ENCODE results near the gene AP3S2.

Gene AP3S2

GRCh38 chr15:89910891-89911626 lies 17.3 kb upstream of the AP3S2 start:
- no peak overlapping the region for H3K9ac ChIP-seq (ENCODE audit: low read depth, low read length)
- no peaks in the 10 kb centered on the region for H3K36me3 ChIP-seq (ENCODE audit: insufficient read depth, low read length)
- H3K4me2 ChIP-seq (ENCODE audit: insufficient read depth, low read length) = no peak overlapping the region
- H2AFZ ChIP-seq (ENCODE audit: low read depth, low read length) = no peak overlapping the region
- no peaks in the 10 kb centered on the region for H3K27me3 ChIP-seq (ENCODE audit: insufficient read depth, low read length, poor library complexity)
- no peaks in the 10 kb centered on the region for H3K4me1 ChIP-seq (ENCODE audit: insufficient read depth, low read length)
- no peak for DNase-seq
- no peak for TF ChIP-seq EZH2 (IDR thresholded peaks at IDR 0.05; ENCODE audit: borderline replicate concordance, low read depth, low read length, severe bottlenecking)
- TF ChIP-seq CTCF (IDR thresholded peaks at IDR 0.05; ENCODE audit: borderline replicate concordance, extremely low read depth, low read length, poor library complexity, severe bottlenecking) = no peak
- no peak overlapping the region for H3K4me3 ChIP-seq (ENCODE audit: low read depth in 1 of 2, low read length in 2 of 2)
- H3K9me3 ChIP-seq (ENCODE audit: insufficient read depth, low read length, severe bottlenecking) = no peaks in the 10 kb centered on the region
- no peak for ATAC-seq (ENCODE audit: insufficient read depth, low read depth)
- H4K20me1 ChIP-seq (ENCODE audit: insufficient read depth, low read length) = no peaks in the 10 kb centered on the region
- H3K27ac ChIP-seq (ENCODE audit: low read length) = no peak overlapping the region
- H3K79me2 ChIP-seq (ENCODE audit: insufficient read depth, low read length) = no peaks in the 10 kb centered on the region

- H3K27me3 ChIP-seq (ENCODE audit: insufficient read depth, low read length, poor library complexity) = no peaks in the 10 kb centered on the region
- ATAC-seq (ENCODE audit: insufficient read depth, low read depth) = no peak
- no peaks in the 10 kb centered on the region for H3K4me1 ChIP-seq (ENCODE audit: insufficient read depth, low read length)
- no peak overlapping the region for H3K27ac ChIP-seq (ENCODE audit: low read length)
- no peak overlapping the region for H3K4me3 ChIP-seq (ENCODE audit: low read depth in 1 of 2, low read length in 2 of 2)
- no peak overlapping the region for H3K4me2 ChIP-seq (ENCODE audit: insufficient read depth, low read length)
- no peaks in the 10 kb centered on the region for H3K36me3 ChIP-seq (ENCODE audit: insufficient read depth, low read length)
- DNase-seq = no peak
- no peaks in the 10 kb centered on the region for H4K20me1 ChIP-seq (ENCODE audit: insufficient read depth, low read length)
- no peaks in the 10 kb centered on the region for H3K79me2 ChIP-seq (ENCODE audit: insufficient read depth, low read length)
- no peak overlapping the region for H2AFZ ChIP-seq (ENCODE audit: low read depth, low read length)
- TF ChIP-seq CTCF (IDR thresholded peaks at IDR 0.05; ENCODE audit: borderline replicate concordance, extremely low read depth, low read length, poor library complexity, severe bottlenecking) = no peak
- no peak for TF ChIP-seq EZH2 (IDR thresholded peaks at IDR 0.05; ENCODE audit: borderline replicate concordance, low read depth, low read length, severe bottlenecking)
- H3K9ac ChIP-seq (ENCODE audit: low read depth, low read length) = no peak overlapping the region
- no peaks in the 10 kb centered on the region for H3K9me3 ChIP-seq (ENCODE audit: insufficient read depth, low read length, severe bottlenecking)
These were observed 15.8 kb upstream of the AP3S2 start for GRCh38 chr15:89909611-89910010.

GRCh38 chr15:89908226-89908625 lies 14.4 kb upstream of the AP3S2 start:
- H3K79me2 ChIP-seq (ENCODE audit: insufficient read depth, low read length) = no peaks in the 10 kb centered on the region
- no peak overlapping the region for H3K9ac ChIP-seq (ENCODE audit: low read depth, low read length)
- DNase-seq (no peak), ATAC-seq (ENCODE audit: insufficient read depth, low read depth) (no peak)
- no peaks in the 10 kb centered on the region for H3K4me1 ChIP-seq (ENCODE audit: insufficient read depth, low read length)
- no peaks in the 10 kb centered on the region for H3K36me3 ChIP-seq (ENCODE audit: insufficient read depth, low read length)
- no peak overlapping the region for H3K27ac ChIP-seq (ENCODE audit: low read length)
- H3K4me2 ChIP-seq (ENCODE audit: insufficient read depth, low read length) = no peak overlapping the region
- no peak for TF ChIP-seq CTCF (IDR thresholded peaks at IDR 0.05; ENCODE audit: borderline replicate concordance, extremely low read depth, low read length, poor library complexity, severe bottlenecking)
- no peak for TF ChIP-seq EZH2 (IDR thresholded peaks at IDR 0.05; ENCODE audit: borderline replicate concordance, low read depth, low read length, severe bottlenecking)
- no peaks in the 10 kb centered on the region for H4K20me1 ChIP-seq (ENCODE audit: insufficient read depth, low read length)
- H3K4me3 ChIP-seq (ENCODE audit: low read depth in 1 of 2, low read length in 2 of 2) = no peak overlapping the region
- H3K27me3 ChIP-seq (ENCODE audit: insufficient read depth, low read length, poor library complexity) = no peaks in the 10 kb centered on the region
- H3K9me3 ChIP-seq (ENCODE audit: insufficient read depth, low read length, severe bottlenecking) = no peaks in the 10 kb centered on the region
- H2AFZ ChIP-seq (ENCODE audit: low read depth, low read length) = no peak overlapping the region
